Peyer's patch (tissue), 4 donors: ENCODE results near the gene GPR62.

Source experiments
- POLR2A ChIP-seq, 2 donors: fragments of 450-650 bp; IDR thresholded peaks; one replicate each; pipeline ENCODE4 v1.5.1; 2017; ENCODE audit warnings: antibody characterized with exemption in 2 of 2, mild to moderate bottlenecking in 2 of 2, moderate library complexity in 2 of 2
- TF ChIP-seq, protein P1 (sequence below), 6 experiments: fragments of 450-650 bp in 4 of 6; fragments of 200-600 bp in 2 of 6; sonication (generic) in 1 of 6; IDR thresholded peaks; one replicate each; pipeline ENCODE4 v1.5.1; 2017 to 2019; ENCODE audit warnings: antibody characterized with exemption in 6 of 6, mild to moderate bottlenecking in 3 of 6, moderate library complexity in 1 of 6

- TF ChIP-seq POLR2A (IDR thresholded peaks at IDR 0.05) = no peak
- TF ChIP-seq, protein P1, sequence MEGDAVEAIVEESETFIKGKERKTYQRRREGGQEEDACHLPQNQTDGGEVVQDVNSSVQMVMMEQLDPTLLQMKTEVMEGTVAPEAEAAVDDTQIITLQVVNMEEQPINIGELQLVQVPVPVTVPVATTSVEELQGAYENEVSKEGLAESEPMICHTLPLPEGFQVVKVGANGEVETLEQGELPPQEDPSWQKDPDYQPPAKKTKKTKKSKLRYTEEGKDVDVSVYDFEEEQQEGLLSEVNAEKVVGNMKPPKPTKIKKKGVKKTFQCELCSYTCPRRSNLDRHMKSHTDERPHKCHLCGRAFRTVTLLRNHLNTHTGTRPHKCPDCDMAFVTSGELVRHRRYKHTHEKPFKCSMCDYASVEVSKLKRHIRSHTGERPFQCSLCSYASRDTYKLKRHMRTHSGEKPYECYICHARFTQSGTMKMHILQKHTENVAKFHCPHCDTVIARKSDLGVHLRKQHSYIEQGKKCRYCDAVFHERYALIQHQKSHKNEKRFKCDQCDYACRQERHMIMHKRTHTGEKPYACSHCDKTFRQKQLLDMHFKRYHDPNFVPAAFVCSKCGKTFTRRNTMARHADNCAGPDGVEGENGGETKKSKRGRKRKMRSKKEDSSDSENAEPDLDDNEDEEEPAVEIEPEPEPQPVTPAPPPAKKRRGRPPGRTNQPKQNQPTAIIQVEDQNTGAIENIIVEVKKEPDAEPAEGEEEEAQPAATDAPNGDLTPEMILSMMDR (IDR thresholded peaks at IDR 0.05) = no peak
Observed at GRCh38 chr3:51957520-51958205, 2.5 kb downstream of the GPR62 start.
